ENCODE data around the gene CACNA1D. TPM values are rescaled to one million over a fixed set of nuclear protein-coding genes. Genes with fewer than 3 reads are reported as not detected.

CACNA1D gene
- total RNA-seq, 4 donors from 2014 or later = 0.85 to 0.88 TPM; not detected in 2

DNA sequence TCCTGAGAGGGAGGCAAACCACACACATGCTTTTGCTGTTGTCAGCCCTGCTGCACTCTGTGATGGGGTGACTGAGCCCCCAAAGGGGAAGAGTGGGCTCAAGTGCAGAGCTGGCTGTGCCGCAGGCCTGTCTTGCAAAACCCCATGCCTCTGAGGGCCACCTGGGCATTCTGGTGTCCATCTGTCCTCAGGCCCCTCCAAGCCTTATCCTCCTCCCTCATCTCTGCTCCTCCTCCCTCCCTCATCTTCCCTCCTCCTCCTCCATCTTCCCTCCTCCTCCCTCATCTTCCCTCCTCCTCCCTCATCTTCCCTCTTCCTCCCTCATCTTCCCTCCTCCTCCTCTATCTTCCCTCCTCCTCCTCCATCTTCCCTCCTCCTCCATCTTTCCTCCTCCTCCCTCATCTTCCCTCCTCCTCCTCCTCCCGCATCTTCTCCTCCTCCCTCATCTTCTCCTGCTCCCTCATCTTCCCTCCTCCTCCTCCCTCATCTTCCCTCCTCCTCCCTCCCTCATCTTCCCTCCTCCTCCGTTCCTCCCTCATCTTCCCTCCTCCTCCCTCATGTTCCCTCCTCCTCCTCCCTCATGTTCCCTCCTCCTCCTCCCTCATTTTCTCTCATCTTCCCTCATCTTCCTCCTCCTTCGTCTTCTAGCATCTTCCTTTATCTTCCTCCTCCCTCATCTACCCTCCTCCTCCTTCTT, 311.2 kb downstream of the CACNA1D start:
- TF ChIP-seq, protein P1, sequence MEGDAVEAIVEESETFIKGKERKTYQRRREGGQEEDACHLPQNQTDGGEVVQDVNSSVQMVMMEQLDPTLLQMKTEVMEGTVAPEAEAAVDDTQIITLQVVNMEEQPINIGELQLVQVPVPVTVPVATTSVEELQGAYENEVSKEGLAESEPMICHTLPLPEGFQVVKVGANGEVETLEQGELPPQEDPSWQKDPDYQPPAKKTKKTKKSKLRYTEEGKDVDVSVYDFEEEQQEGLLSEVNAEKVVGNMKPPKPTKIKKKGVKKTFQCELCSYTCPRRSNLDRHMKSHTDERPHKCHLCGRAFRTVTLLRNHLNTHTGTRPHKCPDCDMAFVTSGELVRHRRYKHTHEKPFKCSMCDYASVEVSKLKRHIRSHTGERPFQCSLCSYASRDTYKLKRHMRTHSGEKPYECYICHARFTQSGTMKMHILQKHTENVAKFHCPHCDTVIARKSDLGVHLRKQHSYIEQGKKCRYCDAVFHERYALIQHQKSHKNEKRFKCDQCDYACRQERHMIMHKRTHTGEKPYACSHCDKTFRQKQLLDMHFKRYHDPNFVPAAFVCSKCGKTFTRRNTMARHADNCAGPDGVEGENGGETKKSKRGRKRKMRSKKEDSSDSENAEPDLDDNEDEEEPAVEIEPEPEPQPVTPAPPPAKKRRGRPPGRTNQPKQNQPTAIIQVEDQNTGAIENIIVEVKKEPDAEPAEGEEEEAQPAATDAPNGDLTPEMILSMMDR (IDR thresholded peaks at IDR 0.05; ENCODE audit: low read depth) = no peak

DNA sequence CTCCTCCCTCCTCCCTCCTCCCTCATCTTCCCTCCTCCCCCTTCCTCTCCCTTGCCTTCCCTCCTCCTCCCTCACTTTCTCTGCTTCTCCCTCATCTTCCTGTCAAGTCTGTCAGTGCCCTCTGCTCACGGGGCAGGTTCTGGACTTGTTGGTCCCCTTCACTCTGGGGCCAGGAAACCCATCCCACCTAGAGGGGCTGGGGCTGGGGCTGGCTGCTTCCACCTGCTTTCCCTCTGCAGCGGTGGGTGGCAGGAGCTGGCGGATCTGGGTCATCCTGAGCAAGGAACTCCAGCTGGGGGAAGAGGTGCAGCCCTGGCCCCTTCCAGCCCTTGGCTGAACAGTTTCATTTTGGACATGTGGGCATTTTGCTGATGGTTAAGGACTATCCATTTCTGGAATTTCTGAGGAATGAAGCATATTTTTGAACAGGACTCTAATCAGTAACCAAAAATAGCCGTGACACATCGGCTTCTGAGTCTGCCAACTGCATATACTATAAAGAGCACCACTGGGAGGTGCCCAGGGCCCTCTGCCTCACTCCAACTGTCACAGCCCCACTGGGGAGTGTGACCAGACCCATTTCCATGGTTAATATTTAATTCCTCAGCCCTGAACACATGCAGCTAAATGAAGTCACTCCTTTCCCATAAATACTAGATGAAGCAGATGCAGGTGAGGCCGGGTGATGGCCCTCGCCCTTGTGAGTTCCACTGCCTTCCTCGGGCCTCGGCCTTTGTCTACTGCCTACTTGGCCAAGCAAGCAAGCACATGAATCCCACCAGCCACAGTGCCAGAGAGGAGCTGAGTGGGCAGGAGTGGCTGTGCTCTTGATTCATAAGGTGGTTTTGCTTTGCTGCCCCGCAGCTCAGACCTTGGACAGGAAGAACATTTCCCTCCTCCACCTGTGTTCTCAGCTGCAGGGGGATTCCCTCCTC, 312.0 kb downstream of the CACNA1D start:
- TF ChIP-seq, protein P1 (IDR thresholded peaks at IDR 0.05; ENCODE audit: low read depth) = no peak

DNA sequence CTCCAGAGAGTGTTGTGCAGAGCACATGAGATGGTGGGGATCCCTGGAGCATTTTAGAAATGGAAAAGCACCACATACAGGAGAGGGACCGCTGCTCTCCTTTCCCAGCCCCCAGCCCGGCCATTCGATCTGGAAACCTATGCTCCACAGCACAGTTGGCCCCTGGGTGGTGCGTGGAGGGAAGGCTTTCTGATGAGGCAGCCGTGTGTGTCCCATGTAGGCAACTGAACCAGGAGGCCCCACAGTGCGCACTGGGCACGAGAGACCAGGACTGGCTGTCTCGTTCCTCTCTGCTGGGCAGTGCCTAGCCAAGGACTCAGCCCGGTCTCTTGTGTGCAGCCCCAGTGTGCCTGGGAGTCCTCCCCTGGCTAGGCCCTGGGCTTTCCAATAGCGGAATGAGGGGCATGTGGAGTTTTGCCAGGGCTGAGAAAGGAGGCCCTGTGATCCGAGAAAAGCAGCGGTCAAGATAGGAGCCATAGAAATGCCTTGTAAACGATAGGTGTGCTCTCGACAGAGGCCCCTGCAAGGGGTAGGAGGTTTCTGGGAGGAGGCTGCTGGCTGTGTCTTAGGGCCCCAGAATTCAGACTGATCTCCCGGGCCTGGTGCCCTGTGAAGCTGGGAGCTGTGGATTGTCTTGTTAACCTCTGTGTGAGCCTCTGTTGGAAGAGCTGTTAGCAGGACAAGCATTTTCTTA, 312.9 kb downstream of the CACNA1D start:
- TF ChIP-seq, protein P1 (IDR thresholded peaks at IDR 0.05; ENCODE audit: low read depth) = no peak

DNA sequence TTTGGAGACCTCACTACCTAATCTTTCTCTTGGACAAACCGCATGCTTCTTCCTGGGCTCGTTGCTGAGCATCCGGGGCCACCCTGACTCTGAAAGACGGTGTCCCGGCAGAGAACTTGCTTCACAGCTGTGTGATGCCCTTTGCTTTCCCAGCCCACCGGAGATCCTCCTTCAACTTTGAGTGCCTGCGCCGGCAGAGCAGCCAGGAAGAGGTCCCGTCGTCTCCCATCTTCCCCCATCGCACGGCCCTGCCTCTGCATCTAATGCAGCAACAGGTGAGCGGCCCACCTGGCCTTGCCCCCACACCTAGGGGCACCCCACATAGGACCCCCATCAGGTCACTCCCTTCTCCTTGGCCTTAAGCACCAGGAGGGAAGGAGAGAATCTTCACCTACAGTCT, 314.1 kb downstream of the CACNA1D start:
- TF ChIP-seq, protein P1 (IDR thresholded peaks at IDR 0.05; ENCODE audit: low read depth) = no peak

DNA sequence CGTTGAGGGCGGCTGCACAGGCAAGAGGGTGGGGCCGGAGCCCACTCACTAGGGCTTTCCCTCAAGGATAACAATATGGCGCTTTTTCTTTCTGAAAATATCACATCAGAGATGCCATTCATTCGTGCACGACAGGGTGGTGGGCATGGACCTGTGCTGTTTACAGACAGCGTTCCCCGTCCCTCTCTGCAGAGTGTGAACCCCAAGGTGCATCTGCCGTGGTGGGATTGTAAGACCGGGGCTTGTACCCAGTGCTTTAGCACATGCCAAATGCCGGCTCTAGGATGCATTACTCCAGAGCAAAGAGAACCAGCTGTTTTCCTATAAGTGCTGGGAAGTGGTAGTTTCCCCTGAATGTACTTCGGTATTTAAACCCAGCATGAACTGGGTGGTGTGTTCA, 314.9 kb downstream of the CACNA1D start:
- TF ChIP-seq, protein P1 (IDR thresholded peaks at IDR 0.05; ENCODE audit: low read depth) = no peak

DNA sequence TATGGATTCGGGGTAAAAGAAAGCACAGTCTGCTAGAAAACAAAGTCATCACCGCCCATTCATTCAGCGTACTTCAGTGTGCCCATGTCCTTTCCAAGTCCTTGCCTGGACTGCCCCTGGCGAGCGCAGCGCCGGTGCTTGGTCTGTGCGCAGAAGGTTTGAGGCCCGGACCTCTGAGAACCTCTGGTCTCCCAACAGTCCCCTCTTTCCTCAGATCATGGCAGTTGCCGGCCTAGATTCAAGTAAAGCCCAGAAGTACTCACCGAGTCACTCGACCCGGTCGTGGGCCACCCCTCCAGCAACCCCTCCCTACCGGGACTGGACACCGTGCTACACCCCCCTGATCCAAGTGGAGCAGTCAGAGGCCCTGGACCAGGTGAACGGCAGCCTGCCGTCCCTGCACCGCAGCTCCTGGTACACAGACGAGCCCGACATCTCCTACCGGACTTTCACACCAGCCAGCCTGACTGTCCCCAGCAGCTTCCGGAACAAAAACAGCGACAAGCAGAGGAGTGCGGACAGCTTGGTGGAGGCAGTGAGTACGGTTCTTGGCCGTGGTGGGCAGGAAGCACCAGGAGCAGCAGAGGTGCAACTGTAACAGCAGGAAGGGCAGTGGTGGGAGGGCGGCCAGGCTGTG, 315.5 kb downstream of the CACNA1D start:
- TF ChIP-seq, protein P1 (IDR thresholded peaks at IDR 0.05; ENCODE audit: low read depth) = no peak

Measured in subcutaneous adipose tissue (tissue), 4 donors.